Tibial artery (tissue), 4 donors: ENCODE results near the gene CAPN14.
A peak's percentile ranks its signal among the peaks of the same experiment; 100 is the strongest.

Experiments
- DNase-seq, 2 donors: peaks; one replicate each; pipeline ENCODE4 v3.0.0-alpha.2; 2019
- H3K27ac ChIP-seq, 2 donors: fragments of 200-600 bp; sonication (generic) in 1 of 2; 1 replicate in 1 of 2; 2 replicates in 1 of 2; pipeline ENCODE4 v1.5.1; 2018 to 2019; ENCODE audit warnings: mild to moderate bottlenecking in 1 of 2
- H3K27me3 ChIP-seq, 2 donors: fragments of 200-600 bp; sonication (generic) in 1 of 2; one replicate each; pipeline versions ENCODE4 v1.5.1 to v1.6.0; 2016 to 2019
- H3K36me3 ChIP-seq, 3 donors: fragments of 200-600 bp; sonication (generic) in 2 of 3; one replicate each; pipeline ENCODE4 v1.5.1; 2016 to 2019; ENCODE audit warnings: mild to moderate bottlenecking in 2 of 3
- H3K4me1 ChIP-seq, 4 donors: fragments of 200-600 bp; sonication (generic) in 2 of 4; 1 replicate in 3 of 4; 2 replicates in 1 of 4; pipeline ENCODE4 v1.5.1; 2016 to 2019
- H3K4me3 ChIP-seq, 2 donors: fragments of 200-600 bp; sonication (generic) in 1 of 2; 1 replicate in 1 of 2; 2 replicates in 1 of 2; pipeline ENCODE4 v1.5.1; 2018 to 2019; ENCODE audit warnings: mild to moderate bottlenecking in 2 of 2
- H3K9me3 ChIP-seq, 3 donors: fragments of 200-600 bp; sonication (generic) in 1 of 3; one replicate each; pipeline ENCODE4 v1.5.1; 2016 to 2019
- intact Hi-C: fragments of 100-400 bp; cut with DNase I; formaldehyde crosslinking; loops from one replicate; pipeline ENCODE4 v1.15.0; 2023; ENCODE audit warnings: low total_unique reads
- TF ChIP-seq, protein P1 (sequence below), 2 experiments: fragments of 200-600 bp in 1 of 2; fragments of 450-650 bp in 1 of 2; IDR thresholded peaks; one replicate each; pipeline ENCODE4 v1.5.1; 2017 to 2019; ENCODE audit warnings: antibody characterized with exemption in 2 of 2, mild to moderate bottlenecking in 1 of 2, moderate library complexity in 1 of 2

CAPN14 gene

DNA sequence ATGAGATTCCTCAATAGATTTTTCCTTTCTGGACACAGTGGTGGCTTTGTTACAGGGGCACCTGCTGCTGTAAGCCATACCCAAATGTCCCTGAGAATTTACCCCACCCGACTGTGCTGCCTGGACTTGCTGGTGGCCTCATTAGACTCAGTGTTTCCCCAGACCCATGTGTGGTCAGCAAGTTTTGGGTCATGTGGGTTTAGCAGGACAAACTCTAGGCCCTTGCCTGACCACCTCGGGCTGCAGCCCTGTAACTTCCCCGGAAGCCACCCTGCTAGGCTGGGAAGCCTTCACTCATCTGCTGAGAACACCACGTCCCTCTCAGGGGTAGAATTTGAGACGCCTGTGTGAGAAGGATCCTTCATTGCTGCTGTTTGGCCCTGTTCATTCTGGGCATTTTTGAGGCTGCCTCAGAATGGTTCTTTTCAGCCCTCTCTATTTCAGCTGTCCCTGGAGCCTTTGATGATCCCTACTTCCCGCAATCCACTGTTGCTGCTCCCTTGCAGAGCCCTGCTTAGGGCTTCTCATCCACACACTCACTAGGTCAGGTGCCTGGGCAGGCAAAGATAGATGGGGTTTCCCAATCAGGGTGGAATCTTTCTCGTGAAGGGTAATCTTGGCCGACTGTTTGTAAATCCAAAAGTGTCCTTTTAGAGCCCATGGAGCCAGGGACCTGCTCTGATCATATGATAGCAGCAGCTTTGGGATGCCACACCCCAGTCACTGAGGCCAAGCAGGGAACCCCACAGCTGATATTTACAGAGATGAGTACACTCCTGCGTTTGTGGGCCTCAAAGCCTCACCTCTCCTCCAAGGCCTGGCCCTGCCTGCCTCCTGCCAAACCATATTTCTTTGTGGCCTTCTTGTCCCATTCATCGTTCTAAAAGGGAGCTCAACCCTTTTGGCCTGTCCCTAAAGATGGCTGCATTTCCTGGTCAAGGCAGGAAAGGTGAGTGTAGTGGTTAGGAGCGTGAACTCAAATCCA, 23.4 kb upstream of the CAPN14 start:
- peak overlapping the region; percentile 94 for H3K27ac ChIP-seq
- TF ChIP-seq, protein P1, sequence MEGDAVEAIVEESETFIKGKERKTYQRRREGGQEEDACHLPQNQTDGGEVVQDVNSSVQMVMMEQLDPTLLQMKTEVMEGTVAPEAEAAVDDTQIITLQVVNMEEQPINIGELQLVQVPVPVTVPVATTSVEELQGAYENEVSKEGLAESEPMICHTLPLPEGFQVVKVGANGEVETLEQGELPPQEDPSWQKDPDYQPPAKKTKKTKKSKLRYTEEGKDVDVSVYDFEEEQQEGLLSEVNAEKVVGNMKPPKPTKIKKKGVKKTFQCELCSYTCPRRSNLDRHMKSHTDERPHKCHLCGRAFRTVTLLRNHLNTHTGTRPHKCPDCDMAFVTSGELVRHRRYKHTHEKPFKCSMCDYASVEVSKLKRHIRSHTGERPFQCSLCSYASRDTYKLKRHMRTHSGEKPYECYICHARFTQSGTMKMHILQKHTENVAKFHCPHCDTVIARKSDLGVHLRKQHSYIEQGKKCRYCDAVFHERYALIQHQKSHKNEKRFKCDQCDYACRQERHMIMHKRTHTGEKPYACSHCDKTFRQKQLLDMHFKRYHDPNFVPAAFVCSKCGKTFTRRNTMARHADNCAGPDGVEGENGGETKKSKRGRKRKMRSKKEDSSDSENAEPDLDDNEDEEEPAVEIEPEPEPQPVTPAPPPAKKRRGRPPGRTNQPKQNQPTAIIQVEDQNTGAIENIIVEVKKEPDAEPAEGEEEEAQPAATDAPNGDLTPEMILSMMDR (IDR thresholded peaks at IDR 0.05) = no peak
- DNase-seq = no peak
- intact Hi-C loops = no loop called here
- H3K36me3 ChIP-seq = peaks cover 0 to 11% (median 10%) of the 10 kb centered on the region in 3 donors
- no peaks in the 10 kb centered on the region for H3K27me3 ChIP-seq
- peaks cover 7 to 44% (median 35%) of the 10 kb centered on the region in 4 donors for H3K4me1 ChIP-seq
- no peaks in the 10 kb centered on the region for H3K9me3 ChIP-seq
- no peak overlapping the region for H3K4me3 ChIP-seq

DNA sequence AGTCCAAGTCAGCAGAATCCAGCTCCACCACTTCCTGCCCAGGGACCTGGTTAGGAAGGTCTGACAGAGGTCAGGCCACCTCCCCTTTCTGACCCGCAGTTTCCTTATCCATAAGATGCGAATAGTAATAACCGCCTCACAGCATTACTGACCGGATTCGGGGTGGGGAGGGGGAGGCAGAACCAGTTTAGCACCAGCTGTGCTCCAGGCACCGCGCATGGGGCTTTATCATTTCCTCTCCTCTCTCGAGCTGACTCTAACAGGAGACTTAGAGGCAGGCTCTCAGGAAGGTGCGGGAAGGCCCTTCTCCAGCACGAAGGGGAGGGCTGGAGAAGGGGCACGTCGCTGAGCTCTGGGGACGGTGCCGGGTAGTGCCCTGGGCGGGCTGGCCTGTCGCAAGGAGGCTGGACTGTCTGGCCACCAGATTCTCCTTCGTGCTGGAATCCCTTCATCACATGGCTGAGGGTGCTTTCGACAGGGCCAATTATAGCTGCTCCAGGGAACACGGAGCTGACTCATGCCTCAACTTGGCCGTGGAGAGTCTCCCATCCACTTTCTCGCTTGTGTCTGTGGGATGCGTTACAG, 22.4 kb upstream of the CAPN14 start:
- Histone ChIP-seq H3K4me1 (peaks cover 7 to 53% (median 41%) of the 10 kb centered on the region in 4 donors), H3K27me3 (no peaks in the 10 kb centered on the region), H3K4me3 (no peak overlapping the region), H3K9me3 (no peaks in the 10 kb centered on the region), H3K36me3 (peaks cover 0 to 7% (median 7%) of the 10 kb centered on the region in 3 donors), H3K27ac (peak overlapping the region; percentile 94)
- intact Hi-C loops = loop anchor here (10.0 kb wide), 2 partner anchors 1005 to 1095 kb away; partner anchors contain the start of genes LBH and YPEL5
- peak; percentile 84 to 94 for DNase-seq
- TF ChIP-seq, protein P1 (IDR thresholded peaks at IDR 0.05) = no peak

DNA sequence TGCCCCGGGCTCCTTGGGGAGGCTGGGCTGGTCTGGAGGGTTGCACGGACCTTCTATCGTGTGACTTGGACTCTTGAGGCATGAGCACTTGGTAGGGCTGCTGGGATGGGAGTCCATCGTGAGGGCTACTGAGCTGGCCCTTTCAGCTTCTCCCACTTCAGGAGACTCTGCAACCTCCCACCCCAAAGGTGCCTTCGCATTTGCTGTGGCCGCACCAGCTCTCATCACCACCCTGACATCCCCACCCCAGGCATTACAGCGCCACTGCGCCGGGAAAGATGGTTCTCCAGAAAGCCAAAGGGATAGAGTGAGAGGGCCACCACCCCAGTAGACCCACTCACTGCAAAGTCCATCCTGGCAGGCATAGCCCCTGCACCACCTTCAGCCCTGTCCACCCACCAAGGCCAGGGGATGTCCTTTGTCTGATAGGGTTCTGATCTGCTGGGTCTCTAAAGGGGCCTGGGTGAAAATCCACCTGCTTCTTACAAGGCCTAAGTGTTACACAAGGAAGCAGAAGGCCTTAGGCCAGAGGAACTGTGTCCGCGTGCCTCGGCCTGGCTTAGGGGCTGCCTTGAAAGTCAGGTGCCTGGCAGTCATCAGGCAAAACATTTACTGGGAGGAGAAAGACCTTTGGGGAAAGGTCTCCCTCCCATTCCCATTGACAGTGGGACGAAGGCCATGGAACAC, 21.7 kb upstream of the CAPN14 start:
- no peak for DNase-seq
- H3K4me1 ChIP-seq = peaks cover 7 to 57% (median 45%) of the 10 kb centered on the region in 4 donors
- H3K4me3 ChIP-seq = no peak overlapping the region
- intact Hi-C loops = loop anchor here (10.0 kb wide), 2 partner anchors 1004 to 1094 kb away; partner anchors contain the start of genes LBH and YPEL5
- peaks cover 0 to 1% (median under 1%) of the 10 kb centered on the region in 3 donors for H3K36me3 ChIP-seq
- no peaks in the 10 kb centered on the region for H3K9me3 ChIP-seq
- H3K27me3 ChIP-seq = no peaks in the 10 kb centered on the region
- TF ChIP-seq, protein P1 (IDR thresholded peaks at IDR 0.05) = no peak
- peak overlapping the region; percentile 94 for H3K27ac ChIP-seq

DNA sequence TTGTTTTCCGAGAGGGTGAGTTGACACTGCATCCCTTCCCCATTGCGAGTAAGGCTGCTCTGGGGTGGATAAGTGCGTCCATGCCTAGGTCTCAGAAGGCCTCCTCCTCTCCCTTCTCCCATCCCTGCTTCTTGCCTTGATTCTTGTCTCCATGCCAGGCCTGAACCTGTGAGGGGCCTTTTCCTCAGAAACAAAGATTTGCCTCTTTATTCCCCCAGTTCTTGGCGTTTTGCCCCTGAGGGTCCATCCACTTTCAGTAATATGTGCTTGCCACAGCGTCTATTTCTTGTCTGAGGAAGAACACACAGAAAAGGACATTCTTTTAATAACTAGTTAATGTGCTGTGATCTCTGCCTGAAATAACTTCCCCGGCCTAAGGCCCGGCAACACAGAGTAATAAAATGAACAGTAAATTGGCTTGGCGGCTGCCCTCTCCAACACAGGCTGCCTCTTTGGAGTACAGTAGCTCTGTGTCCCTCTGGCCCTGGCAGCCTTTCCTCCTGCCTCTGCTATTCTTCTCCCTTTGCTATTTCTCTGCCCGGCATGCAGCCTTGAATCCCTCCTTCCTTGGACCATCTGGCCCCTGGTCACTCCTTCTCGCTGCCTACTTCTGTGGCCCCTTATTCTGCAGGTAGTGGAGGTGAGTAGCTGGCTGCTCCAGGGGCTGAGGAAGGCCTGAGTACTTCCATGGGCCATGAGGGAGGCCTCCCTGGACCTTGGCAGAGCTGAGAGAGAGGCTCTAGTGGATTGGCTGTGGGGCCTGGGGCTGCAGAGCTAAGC, 21.0 kb upstream of the CAPN14 start:
- H3K27me3 ChIP-seq = no peaks in the 10 kb centered on the region
- peaks cover 7 to 61% (median 49%) of the 10 kb centered on the region in 4 donors for H3K4me1 ChIP-seq
- DNase-seq = peak in 1 of 2 donors; percentile 36
- H3K36me3 ChIP-seq = no peaks in the 10 kb centered on the region
- intact Hi-C loops = loop anchor here (10.0 kb wide), 2 partner anchors 1004 to 1094 kb away; partner anchors contain the start of genes LBH and YPEL5
- H3K27ac ChIP-seq = peak overlapping the region; percentile 94
- no peaks in the 10 kb centered on the region for H3K9me3 ChIP-seq
- TF ChIP-seq, protein P1 (IDR thresholded peaks at IDR 0.05) = no peak
- no peak overlapping the region for H3K4me3 ChIP-seq
